Measurements from ENCODE around the gene COL9A2. TPM values are rescaled to one million over a fixed set of nuclear protein-coding genes. Genes with fewer than 3 reads are reported as not detected.

The COL9A2 gene
- total RNA-seq, 2 experiments from 2014 or later: 2.4 to 3.0 TPM

DNA sequence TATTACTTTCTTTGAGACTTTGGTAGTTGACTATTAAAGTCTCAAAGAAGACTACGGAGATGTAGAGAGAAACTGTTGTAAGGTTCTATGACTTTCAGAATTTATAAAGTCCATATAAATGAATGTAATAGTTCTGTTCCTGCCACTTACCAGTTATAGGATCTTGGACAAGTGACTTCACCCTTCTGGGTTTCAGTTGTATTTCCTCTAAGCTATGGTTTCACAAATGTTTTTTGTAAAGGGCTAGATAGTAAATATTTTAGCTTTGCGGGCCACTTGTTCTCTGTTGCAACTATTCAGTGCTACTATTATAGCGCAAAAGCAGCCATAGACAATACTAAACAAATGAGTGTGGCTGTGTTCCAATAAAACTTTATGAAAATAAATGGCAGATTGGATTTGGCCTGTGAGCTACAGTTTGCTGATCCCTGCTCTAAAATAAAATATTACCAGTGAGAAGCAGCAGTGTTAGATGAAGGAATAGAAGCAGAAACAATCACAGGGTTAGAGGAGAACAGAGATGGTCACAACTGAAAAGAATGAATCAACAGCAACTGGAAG lies 44.4 kb downstream of the COL9A2 start:
- ChIA-PET CTCF (no interaction called here), POLR2A (no interaction called here)
- H3K4me1 Mint-ChIP-seq (ENCODE audit: low read depth): no peaks in the 10 kb centered on the region
- Histone ChIP-seq H3K9me3 (ENCODE audit: control insufficient read depth in 1 of 2, insufficient read depth in 1 of 2, low read length in 2 of 2) (no peaks in the 10 kb centered on the region), H3K36me3 (ENCODE audit: insufficient read depth, low read length) (peaks cover 61% of the 10 kb centered on the region), H3K27me3 (ENCODE audit: control insufficient read depth in 1 of 2, insufficient read depth in 2 of 2, low read length in 2 of 2) (no peaks in the 10 kb centered on the region), H3K4me1 (ENCODE audit: insufficient read depth, low read length) (no peaks in the 10 kb centered on the region), H3K4me3 (ENCODE audit: low read length) (no peak overlapping the region), H3K27ac (ENCODE audit: low read depth in 1 of 2, low read length in 2 of 2) (no peak overlapping the region)
- intact Hi-C loops (cut with DNase I, micrococcal nuclease): no loop called here
- no peaks in the 10 kb centered on the region for H3K27me3 Mint-ChIP-seq
- ATAC-seq (ENCODE audit: poor library complexity) (no peak), DNase-seq (no peak)
- H3K9me3 Mint-ChIP-seq: no peaks in the 10 kb centered on the region
- H3K27ac Mint-ChIP-seq: no peak overlapping the region
- TF ChIP-seq, protein P1, sequence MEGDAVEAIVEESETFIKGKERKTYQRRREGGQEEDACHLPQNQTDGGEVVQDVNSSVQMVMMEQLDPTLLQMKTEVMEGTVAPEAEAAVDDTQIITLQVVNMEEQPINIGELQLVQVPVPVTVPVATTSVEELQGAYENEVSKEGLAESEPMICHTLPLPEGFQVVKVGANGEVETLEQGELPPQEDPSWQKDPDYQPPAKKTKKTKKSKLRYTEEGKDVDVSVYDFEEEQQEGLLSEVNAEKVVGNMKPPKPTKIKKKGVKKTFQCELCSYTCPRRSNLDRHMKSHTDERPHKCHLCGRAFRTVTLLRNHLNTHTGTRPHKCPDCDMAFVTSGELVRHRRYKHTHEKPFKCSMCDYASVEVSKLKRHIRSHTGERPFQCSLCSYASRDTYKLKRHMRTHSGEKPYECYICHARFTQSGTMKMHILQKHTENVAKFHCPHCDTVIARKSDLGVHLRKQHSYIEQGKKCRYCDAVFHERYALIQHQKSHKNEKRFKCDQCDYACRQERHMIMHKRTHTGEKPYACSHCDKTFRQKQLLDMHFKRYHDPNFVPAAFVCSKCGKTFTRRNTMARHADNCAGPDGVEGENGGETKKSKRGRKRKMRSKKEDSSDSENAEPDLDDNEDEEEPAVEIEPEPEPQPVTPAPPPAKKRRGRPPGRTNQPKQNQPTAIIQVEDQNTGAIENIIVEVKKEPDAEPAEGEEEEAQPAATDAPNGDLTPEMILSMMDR (IDR thresholded peaks at IDR 0.05): no peak
- H3K36me3 Mint-ChIP-seq (ENCODE audit: low read depth): peaks cover 73% of the 10 kb centered on the region
- no peak overlapping the region for H3K4me3 Mint-ChIP-seq

DNA sequence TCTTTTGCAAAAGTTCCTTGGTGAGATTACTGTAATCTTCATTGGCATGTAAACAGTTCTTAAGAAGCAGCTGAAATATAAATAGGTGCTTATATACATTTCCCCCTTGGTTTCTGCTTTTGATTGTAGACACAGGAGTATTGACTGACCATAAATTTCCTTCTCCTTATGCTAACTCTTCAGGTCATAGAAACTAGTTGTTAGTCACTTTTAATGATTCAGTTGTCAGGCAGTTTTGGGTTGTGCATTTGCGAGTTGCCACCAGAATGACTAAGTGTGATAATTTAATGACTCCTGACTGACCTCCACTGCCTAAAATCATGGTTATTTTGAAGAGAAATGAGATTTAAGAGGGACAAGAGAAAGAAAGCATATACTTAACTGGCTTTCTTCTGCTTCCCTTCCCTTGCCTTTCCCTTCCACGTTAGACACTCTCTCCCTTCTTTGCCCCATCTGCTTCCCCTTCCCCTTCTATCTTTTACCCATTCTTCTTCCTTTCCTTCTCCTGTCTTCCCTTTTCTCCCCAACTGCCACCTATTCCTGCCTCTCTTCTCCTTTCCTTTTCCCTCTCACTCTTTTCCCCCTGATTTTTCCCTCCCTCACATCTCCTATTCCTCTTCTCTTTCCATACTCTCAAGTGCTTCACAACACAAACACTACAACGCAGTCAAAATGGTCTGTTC lies 46.8 kb downstream of the COL9A2 start:
- DNase-seq (no peak), ATAC-seq (ENCODE audit: poor library complexity) (no peak)
- H3K27ac ChIP-seq (ENCODE audit: low read depth in 1 of 2, low read length in 2 of 2): no peak overlapping the region
- Mint-ChIP-seq H3K27ac (no peak overlapping the region), H3K4me3 (no peak overlapping the region), H3K27me3 (no peaks in the 10 kb centered on the region), H3K4me1 (ENCODE audit: low read depth) (no peaks in the 10 kb centered on the region), H3K9me3 (no peaks in the 10 kb centered on the region), H3K36me3 (ENCODE audit: low read depth) (peaks cover 73% of the 10 kb centered on the region)
- TF ChIP-seq, protein P1 (IDR thresholded peaks at IDR 0.05): no peak
- H3K4me3 ChIP-seq (ENCODE audit: low read length): no peak overlapping the region
- H3K36me3 ChIP-seq (ENCODE audit: insufficient read depth, low read length): peaks cover 73% of the 10 kb centered on the region
- intact Hi-C loops (cut with DNase I, micrococcal nuclease): no loop called here
- H3K4me1 ChIP-seq (ENCODE audit: insufficient read depth, low read length): no peaks in the 10 kb centered on the region
- ChIA-PET CTCF (no interaction called here), POLR2A (no interaction called here)
- no peaks in the 10 kb centered on the region for H3K27me3 ChIP-seq (ENCODE audit: control insufficient read depth in 1 of 2, insufficient read depth in 2 of 2, low read length in 2 of 2)
- H3K9me3 ChIP-seq (ENCODE audit: control insufficient read depth in 1 of 2, insufficient read depth in 1 of 2, low read length in 2 of 2): no peaks in the 10 kb centered on the region

DNA sequence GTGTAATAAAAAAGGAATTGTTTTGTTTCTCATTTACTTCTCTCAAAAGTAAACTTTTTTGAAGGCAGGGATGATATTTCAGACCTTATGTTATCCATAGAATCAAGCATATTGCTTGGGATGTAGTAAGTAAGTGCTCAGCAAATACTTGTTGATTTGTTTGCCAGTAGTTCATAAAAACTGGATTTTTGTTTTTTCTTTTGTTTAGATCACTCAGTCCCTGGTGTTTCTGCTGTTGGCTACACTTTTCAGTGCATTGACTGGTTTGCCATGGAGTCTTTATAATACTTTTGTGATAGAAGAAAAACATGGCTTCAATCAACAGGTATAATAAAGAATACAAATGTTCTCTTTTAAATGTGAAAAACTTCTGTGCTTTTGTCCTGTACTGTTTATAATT lies 48.9 kb downstream of the COL9A2 start:
- no peaks in the 10 kb centered on the region for H3K27me3 ChIP-seq (ENCODE audit: control insufficient read depth in 1 of 2, insufficient read depth in 2 of 2, low read length in 2 of 2)
- DNase-seq (no peak), ATAC-seq (ENCODE audit: poor library complexity) (no peak)
- H3K36me3 Mint-ChIP-seq (ENCODE audit: low read depth): peaks cover 69% of the 10 kb centered on the region
- peaks cover 5% of the 10 kb centered on the region for H3K4me1 Mint-ChIP-seq (ENCODE audit: low read depth)
- intact Hi-C loops (cut with DNase I, micrococcal nuclease): no loop called here
- no peak overlapping the region for H3K4me3 ChIP-seq (ENCODE audit: low read length)
- ChIA-PET POLR2A (no interaction called here), CTCF (no interaction called here)
- H3K27ac ChIP-seq (ENCODE audit: low read depth in 1 of 2, low read length in 2 of 2): no peak overlapping the region
- H3K4me1 ChIP-seq (ENCODE audit: insufficient read depth, low read length): peaks cover 5% of the 10 kb centered on the region
- H3K4me3 Mint-ChIP-seq: no peak overlapping the region
- H3K27ac Mint-ChIP-seq: no peak overlapping the region
- H3K9me3 Mint-ChIP-seq: no peaks in the 10 kb centered on the region
- no peaks in the 10 kb centered on the region for H3K27me3 Mint-ChIP-seq
- no peaks in the 10 kb centered on the region for H3K9me3 ChIP-seq (ENCODE audit: control insufficient read depth in 1 of 2, insufficient read depth in 1 of 2, low read length in 2 of 2)
- H3K36me3 ChIP-seq (ENCODE audit: insufficient read depth, low read length): peaks cover 80% of the 10 kb centered on the region
- TF ChIP-seq, protein P1 (IDR thresholded peaks at IDR 0.05): no peak

Data from CD4-positive, alpha-beta T cell (primary cell).